Mucosa of rectum (tissue), 2 donors: ENCODE data around the gene ANO9.

Experiments used
- H3K27ac ChIP-seq, 2 donors: one replicate each; pipeline ENCODE4 v1.7.0; 2013; ENCODE audit warnings: inconsistent platforms in 2 of 2, low read depth in 2 of 2, low read length in 2 of 2
- H3K27me3 ChIP-seq, 2 donors: one replicate each; pipeline ENCODE4 v1.7.0; 2013; ENCODE audit warnings: low read length in 2 of 2; ENCODE audit not compliant: control insufficient read depth in 2 of 2, insufficient read depth in 2 of 2
- H3K36me3 ChIP-seq, 2 donors: one replicate each; pipeline ENCODE4 v1.7.0; 2013; ENCODE audit warnings: low read length in 2 of 2; ENCODE audit not compliant: control insufficient read depth in 2 of 2, insufficient read depth in 2 of 2
- H3K4me1 ChIP-seq, 2 donors: one replicate each; pipeline ENCODE4 v1.7.0; 2013; ENCODE audit warnings: low read length in 2 of 2, mild to moderate bottlenecking in 1 of 2; ENCODE audit not compliant: control insufficient read depth in 2 of 2, insufficient read depth in 2 of 2
- H3K4me3 ChIP-seq, 2 donors: one replicate each; pipeline ENCODE4 v1.7.0; 2013; ENCODE audit warnings: low read length in 2 of 2
- H3K9ac ChIP-seq, 2 donors: one replicate each; pipeline ENCODE4 v1.7.0; 2013; ENCODE audit warnings: low read length in 2 of 2, low read depth in 1 of 2, mild to moderate bottlenecking in 1 of 2
- H3K9me3 ChIP-seq, 2 donors: one replicate each; pipeline ENCODE4 v1.7.0; 2013; ENCODE audit warnings: low read length in 2 of 2; ENCODE audit not compliant: control insufficient read depth in 2 of 2
- donor health status: healthy.
- donor health status: Normal muscosa, but diverticular disease.

The ANO9 gene

GRCh38 chr11:444396-445144 lies 2.8 kb upstream of the ANO9 start:
- Histone ChIP-seq H3K4me3 (no peak overlapping the region), H3K27ac (peak overlapping the region; percentile 74 to 79), H3K4me1 (peaks cover 51 to 53% of the 10 kb centered on the region in 2 donors), H3K9ac (peak overlapping the region; percentile 52 to 53), H3K9me3 (no peaks in the 10 kb centered on the region), H3K27me3 (no peaks in the 10 kb centered on the region), H3K36me3 (no peaks in the 10 kb centered on the region)

- no peaks in the 10 kb centered on the region for H3K36me3 ChIP-seq
- H3K27me3 ChIP-seq = no peaks in the 10 kb centered on the region
- peaks cover 47% of the 10 kb centered on the region in 2 donors for H3K4me1 ChIP-seq
- no peak overlapping the region for H3K4me3 ChIP-seq
- no peaks in the 10 kb centered on the region for H3K9me3 ChIP-seq
- no peak overlapping the region for H3K9ac ChIP-seq
- peak overlapping the region; percentile 74 to 79 for H3K27ac ChIP-seq
Measured at GRCh38 chr11:443542-444199, 1.9 kb upstream of the ANO9 start.

GRCh38 chr11:442611-443081 lies 835 bp upstream of the ANO9 start:
- Histone ChIP-seq H3K4me3 (no peak overlapping the region), H3K4me1 (peaks cover 41 to 43% of the 10 kb centered on the region in 2 donors), H3K9ac (no peak overlapping the region)

GRCh38 chr11:441043-441417 lies 781 bp downstream of the ANO9 start:
- H3K27ac ChIP-seq = peak overlapping the region in 1 of 2 donors; percentile 71
- no peaks in the 10 kb centered on the region for H3K36me3 ChIP-seq
- H3K9ac ChIP-seq = peak overlapping the region; percentile 34 to 72
- H3K4me3 ChIP-seq = peak overlapping the region; percentile 69 to 70
- no peaks in the 10 kb centered on the region for H3K27me3 ChIP-seq
- no peaks in the 10 kb centered on the region for H3K9me3 ChIP-seq
- H3K4me1 ChIP-seq = peaks cover 31 to 33% of the 10 kb centered on the region in 2 donors

More at GRCh38 chr11:442611-443081, 835 bp upstream of the ANO9 start:
- H3K9me3 ChIP-seq = no peaks in the 10 kb centered on the region
- no peaks in the 10 kb centered on the region for H3K27me3 ChIP-seq
- H3K27ac ChIP-seq = no peak overlapping the region
- no peaks in the 10 kb centered on the region for H3K36me3 ChIP-seq

- H3K9me3 ChIP-seq = no peaks in the 10 kb centered on the region
- H3K36me3 ChIP-seq = no peaks in the 10 kb centered on the region
- no peak overlapping the region for H3K27ac ChIP-seq
- H3K4me1 ChIP-seq = peaks cover 26% of the 10 kb centered on the region in 2 donors
- H3K4me3 ChIP-seq = peak overlapping the region; percentile 69 to 70
- peak overlapping the region; percentile 34 to 72 for H3K9ac ChIP-seq
- H3K27me3 ChIP-seq = no peaks in the 10 kb centered on the region
Measured at GRCh38 chr11:440065-441042, 1.5 kb downstream of the ANO9 start.

GRCh38 chr11:439315-440064 lies 2.3 kb downstream of the ANO9 start:
- Histone ChIP-seq H3K9me3 (no peaks in the 10 kb centered on the region), H3K27me3 (no peaks in the 10 kb centered on the region), H3K9ac (no peak overlapping the region), H3K36me3 (no peaks in the 10 kb centered on the region), H3K27ac (no peak overlapping the region), H3K4me3 (no peak overlapping the region), H3K4me1 (peaks cover 18 to 20% of the 10 kb centered on the region in 2 donors)

- Histone ChIP-seq H3K27me3 (no peaks in the 10 kb centered on the region), H3K4me3 (no peak overlapping the region)
Measured at GRCh38 chr11:438101-438844, 3.5 kb downstream of the ANO9 start.

GRCh38 chr11:437228-437870 lies 4.5 kb downstream of the ANO9 start:
- Histone ChIP-seq H3K4me1 (peaks cover 8 to 11% of the 10 kb centered on the region in 2 donors), H3K27ac (no peak overlapping the region), H3K9ac (no peak overlapping the region), H3K4me3 (no peak overlapping the region), H3K9me3 (no peaks in the 10 kb centered on the region), H3K36me3 (peaks cover 0 to 3% of the 10 kb centered on the region in 2 donors), H3K27me3 (no peaks in the 10 kb centered on the region)

More at GRCh38 chr11:438101-438844, 3.5 kb downstream of the ANO9 start:
- no peaks in the 10 kb centered on the region for H3K36me3 ChIP-seq
- H3K27ac ChIP-seq = no peak overlapping the region
- H3K4me1 ChIP-seq = peaks cover 8 to 14% of the 10 kb centered on the region in 2 donors
- H3K9me3 ChIP-seq = no peaks in the 10 kb centered on the region
- no peak overlapping the region for H3K9ac ChIP-seq
